GM23248 (cell line): ENCODE data around the gene SPTB. TPM values are rescaled to one million over a fixed set of nuclear protein-coding genes. Genes with fewer than 3 reads are reported as not detected.

Experiments
- DNase-seq: peaks from one replicate; pipeline ENCODE4 v3.0.0-alpha.2; 2015
- H2AFZ ChIP-seq: fragments of 200-600 bp; sonication (generic); 2 replicates; pipeline ENCODE4 v1.6.1; 2016; ENCODE audit warnings: antibody characterized with exemption
- H3F3A ChIP-seq: fragments of 200-600 bp; sonication (generic); 2 replicates; pipeline ENCODE4 v1.6.1; 2016; ENCODE audit warnings: mild to moderate bottlenecking, antibody characterized with exemption, mixed run types; ENCODE audit not compliant: insufficient read depth
- H3K27ac ChIP-seq: fragments of 200-600 bp; sonication (generic); 2 replicates; pipeline ENCODE4 v1.5.1; 2016; ENCODE audit warnings: mild to moderate bottlenecking
- H3K27me3 ChIP-seq: fragments of 200-600 bp; sonication (generic); replicated peaks from 2 replicates; pipeline ENCODE4 v1.6.1; 2016; ENCODE audit warnings: mild to moderate bottlenecking; ENCODE audit not compliant: insufficient read depth
- H3K36me3 ChIP-seq: fragments of 200-600 bp; sonication (generic); 2 replicates; pipeline ENCODE4 v1.6.1; 2016; ENCODE audit warnings: low read depth, mild to moderate bottlenecking
- H3K4me1 ChIP-seq: fragments of 200-600 bp; sonication (generic); 2 replicates; pipeline ENCODE4 v1.6.1; 2016; ENCODE audit warnings: mild to moderate bottlenecking; ENCODE audit not compliant: insufficient read depth
- H3K4me2 ChIP-seq: fragments of 200-600 bp; sonication (generic); one replicate; pipeline ENCODE4 v1.6.1; 2016; ENCODE audit warnings: mild to moderate bottlenecking; ENCODE audit not compliant: unreplicated experiment
- H3K4me3 ChIP-seq: fragments of 200-600 bp; sonication (generic); 2 replicates; pipeline ENCODE4 v1.5.1; 2016; ENCODE audit warnings: mild to moderate bottlenecking
- H3K79me2 ChIP-seq: fragments of 200-600 bp; sonication (generic); 2 replicates; pipeline ENCODE4 v1.6.1; 2016; ENCODE audit warnings: mild to moderate bottlenecking; ENCODE audit not compliant: insufficient read depth
- H3K9ac ChIP-seq: fragments of 200-600 bp; sonication (generic); 2 replicates; pipeline ENCODE4 v1.6.1; 2016; ENCODE audit warnings: mild to moderate bottlenecking
- H3K9me2 ChIP-seq: fragments of 200-600 bp; sonication (generic); 2 replicates; pipeline ENCODE4 v1.6.1; 2016; ENCODE audit warnings: mixed run types, mild to moderate bottlenecking, moderate library complexity; ENCODE audit not compliant: insufficient read depth
- H3K9me3 ChIP-seq: fragments of 200-600 bp; sonication (generic); one replicate; pipeline ENCODE4 v1.6.1; 2017; ENCODE audit warnings: low read depth
- H4K20me1 ChIP-seq: fragments of 200-600 bp; sonication (generic); 2 replicates; pipeline ENCODE4 v1.6.0; 2016; ENCODE audit not compliant: insufficient read depth
- EZH2 ChIP-seq: fragments of 200-600 bp; sonication (generic); IDR thresholded peaks from 2 replicates; pipeline ENCODE4 v1.6.1; 2018; ENCODE audit warnings: antibody characterized with exemption, mild to moderate bottlenecking; ENCODE audit not compliant: insufficient read depth, poor library complexity, severe bottlenecking
- EZH2phosphoT487 ChIP-seq: fragments of 200-600 bp; sonication (generic); IDR thresholded peaks from 2 replicates; pipeline ENCODE4 v1.6.1; 2018; ENCODE audit warnings: antibody characterized with exemption, moderate library complexity, mild to moderate bottlenecking, low read depth; ENCODE audit not compliant: insufficient read depth
- WGBS, 2 experiments: methylation state at CpG; one replicate each; pipeline ENCODE4 v1.1.6; 2015 to 2017; ENCODE audit warnings: low lambda C conversion rate in 2 of 2, low coverage in 1 of 2; ENCODE audit errors: missing lambda C conversion rate in 2 of 2; 5-methylcytosine and 5-hydroxymethylcytosine counted together
- in situ Hi-C: fragments of 300-500 bp; cut with MboI; formaldehyde crosslinking; loops from 2 replicates; pipeline ENCODE4 v1.15.0; 2020
- polyA plus RNA-seq: library from polyadenylated mRNA; unstranded; fragments of >200 nt; fragmentation: Nextera tagmentation; extraction: Ambion mirVana; gene quantifications from 2 replicates; pipeline ENCODE4 v1.2.1, GENCODE V29; 2016
- total RNA-seq: library from RNA; depleted of rRNA; stranded (reverse); fragments of >200 nt; shearing (Covaris generic); gene quantifications from 2 replicates; pipeline ENCODE4 v1.2.3, GENCODE V29; 2014

Gene SPTB
- total and polyA plus RNA-seq, 2 experiments from 2014 or later, result 0.06 to 0.11 TPM

- Histone ChIP-seq H3K79me2 (no peaks in the 10 kb centered on the region), H3K4me2 (no peak overlapping the region), H2AFZ (no peak overlapping the region), H3K27ac (no peak overlapping the region), H3K4me3 (no peak overlapping the region), H3K36me3 (no peaks in the 10 kb centered on the region), H3K9me2 (no peaks in the 10 kb centered on the region), H3F3A (no peaks in the 10 kb centered on the region), H4K20me1 (no peaks in the 10 kb centered on the region), H3K9ac (no peak overlapping the region), H3K27me3 (peaks cover 59% of the 10 kb centered on the region), H3K4me1 (no peaks in the 10 kb centered on the region), H3K9me3 (no peaks in the 10 kb centered on the region)
- 62 to 65% methylated on average over 2 of the region's 2 CpGs for WGBS, 2 experiments
- in situ Hi-C loops, result no loop called here
- TF ChIP-seq EZH2, result no peak
- no peak for TF ChIP-seq EZH2phosphoT487
- no peak for DNase-seq
Observed at GRCh38 chr14:64870160-64870559, 9.5 kb downstream of the SPTB start.

- no peaks in the 10 kb centered on the region for H3K79me2 ChIP-seq
- no peaks in the 10 kb centered on the region for H3K4me1 ChIP-seq
- H3F3A ChIP-seq, result no peaks in the 10 kb centered on the region
- TF ChIP-seq EZH2phosphoT487 (no peak), EZH2 (no peak)
- no peaks in the 10 kb centered on the region for H3K9me3 ChIP-seq
- H3K36me3 ChIP-seq, result no peaks in the 10 kb centered on the region
- H3K9me2 ChIP-seq, result no peaks in the 10 kb centered on the region
- no peak overlapping the region for H3K27ac ChIP-seq
- H2AFZ ChIP-seq, result no peak overlapping the region
- no peak overlapping the region for H3K4me3 ChIP-seq
- no peak overlapping the region for H3K9ac ChIP-seq
- H3K27me3 ChIP-seq, result peaks cover 62% of the 10 kb centered on the region
- in situ Hi-C loops, result no loop called here
- H3K4me2 ChIP-seq, result no peak overlapping the region
- WGBS, 2 experiments, result 35 to 58% methylated on average over 1 of the region's 1 CpG
- no peak for DNase-seq
- no peaks in the 10 kb centered on the region for H4K20me1 ChIP-seq
Observed at GRCh38 chr14:64868841-64869240, 10.9 kb downstream of the SPTB start.

- Histone ChIP-seq H3K27ac (no peak overlapping the region), H4K20me1 (no peaks in the 10 kb centered on the region), H3K4me2 (no peak overlapping the region), H3K9me2 (no peaks in the 10 kb centered on the region), H3K9ac (no peak overlapping the region), H3K9me3 (no peaks in the 10 kb centered on the region), H2AFZ (no peak overlapping the region), H3K27me3 (peaks cover 67% of the 10 kb centered on the region), H3K4me3 (no peak overlapping the region), H3K79me2 (no peaks in the 10 kb centered on the region), H3F3A (no peaks in the 10 kb centered on the region), H3K36me3 (no peaks in the 10 kb centered on the region), H3K4me1 (no peaks in the 10 kb centered on the region)
- no peak for DNase-seq
- WGBS, 2 experiments, result 39 to 50% methylated on average over 2 of the region's 2 CpGs
- TF ChIP-seq EZH2 (no peak), EZH2phosphoT487 (no peak)
- in situ Hi-C loops, result no loop called here
Observed at GRCh38 chr14:64868379-64868778, 11.3 kb downstream of the SPTB start.

GRCh38 chr14:64867182-64867581 lies 12.5 kb downstream of the SPTB start:
- Histone ChIP-seq H3K9ac (no peak overlapping the region), H3F3A (no peaks in the 10 kb centered on the region), H4K20me1 (no peaks in the 10 kb centered on the region), H3K4me1 (no peaks in the 10 kb centered on the region), H3K9me2 (no peaks in the 10 kb centered on the region), H3K4me3 (no peak overlapping the region), H3K4me2 (no peak overlapping the region), H3K36me3 (no peaks in the 10 kb centered on the region), H3K79me2 (no peaks in the 10 kb centered on the region), H3K9me3 (no peaks in the 10 kb centered on the region), H2AFZ (no peak overlapping the region), H3K27me3 (peaks cover 72% of the 10 kb centered on the region), H3K27ac (no peak overlapping the region)
- in situ Hi-C loops, result no loop called here
- no peak for DNase-seq
- TF ChIP-seq EZH2phosphoT487 (no peak), EZH2 (no peak)
- 37 to 52% methylated on average over 3 of the region's 3 CpGs for WGBS, 2 experiments

- H3K4me3 ChIP-seq, result no peak overlapping the region
- no peaks in the 10 kb centered on the region for H3K36me3 ChIP-seq
- H3F3A ChIP-seq, result no peaks in the 10 kb centered on the region
- peaks cover 74% of the 10 kb centered on the region for H3K27me3 ChIP-seq
- no peak overlapping the region for H3K27ac ChIP-seq
- H3K9me2 ChIP-seq, result no peaks in the 10 kb centered on the region
- TF ChIP-seq EZH2phosphoT487, result no peak
- TF ChIP-seq EZH2, result no peak
- no peaks in the 10 kb centered on the region for H4K20me1 ChIP-seq
- DNase-seq, result no peak
- no peaks in the 10 kb centered on the region for H3K4me1 ChIP-seq
- H3K4me2 ChIP-seq, result no peak overlapping the region
- H3K9ac ChIP-seq, result no peak overlapping the region
- in situ Hi-C loops, result no loop called here
- H3K9me3 ChIP-seq, result no peaks in the 10 kb centered on the region
- H3K79me2 ChIP-seq, result no peaks in the 10 kb centered on the region
- no peak overlapping the region for H2AFZ ChIP-seq
- 50 to 58% methylated on average over 6 of the region's 6 CpGs for WGBS, 2 experiments
Observed at GRCh38 chr14:64865992-64866391, 13.7 kb downstream of the SPTB start.
